ENCODE data around the gene PCDHB16. TPM values are rescaled to one million over a fixed set of nuclear protein-coding genes. Genes with fewer than 3 reads are reported as not detected.
"Not testable (repeated sequence)": the region's sequence is repeated elsewhere in the genome, so short reads cannot be mapped to it uniquely, and the experiment has no call there.

The PCDHB16 gene
- total RNA-seq, 2 experiments from 2014 or later, result not detected

- TF ChIP-seq, protein P1, sequence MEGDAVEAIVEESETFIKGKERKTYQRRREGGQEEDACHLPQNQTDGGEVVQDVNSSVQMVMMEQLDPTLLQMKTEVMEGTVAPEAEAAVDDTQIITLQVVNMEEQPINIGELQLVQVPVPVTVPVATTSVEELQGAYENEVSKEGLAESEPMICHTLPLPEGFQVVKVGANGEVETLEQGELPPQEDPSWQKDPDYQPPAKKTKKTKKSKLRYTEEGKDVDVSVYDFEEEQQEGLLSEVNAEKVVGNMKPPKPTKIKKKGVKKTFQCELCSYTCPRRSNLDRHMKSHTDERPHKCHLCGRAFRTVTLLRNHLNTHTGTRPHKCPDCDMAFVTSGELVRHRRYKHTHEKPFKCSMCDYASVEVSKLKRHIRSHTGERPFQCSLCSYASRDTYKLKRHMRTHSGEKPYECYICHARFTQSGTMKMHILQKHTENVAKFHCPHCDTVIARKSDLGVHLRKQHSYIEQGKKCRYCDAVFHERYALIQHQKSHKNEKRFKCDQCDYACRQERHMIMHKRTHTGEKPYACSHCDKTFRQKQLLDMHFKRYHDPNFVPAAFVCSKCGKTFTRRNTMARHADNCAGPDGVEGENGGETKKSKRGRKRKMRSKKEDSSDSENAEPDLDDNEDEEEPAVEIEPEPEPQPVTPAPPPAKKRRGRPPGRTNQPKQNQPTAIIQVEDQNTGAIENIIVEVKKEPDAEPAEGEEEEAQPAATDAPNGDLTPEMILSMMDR (conservative IDR thresholded peaks at IDR 0.05; ENCODE audit: low read length), result peak; percentile 78
- no peak for TF ChIP-seq EZH2phosphoT487 (IDR thresholded peaks at IDR 0.05; ENCODE audit: borderline replicate concordance, low read depth, low read length)
- Histone ChIP-seq H4K20me1 (ENCODE audit: insufficient read depth, low read length) (no peaks in the 10 kb centered on the region), H3K27ac (ENCODE audit: low read depth, low read length, poor library complexity, severe bottlenecking) (no peak within 1 kb of the TSS), H2AFZ (ENCODE audit: low read length) (no peak within 1 kb of the TSS), H3K9me2 (ENCODE audit: insufficient read depth, low read length) (no peaks in the 10 kb centered on the region), H3K4me2 (ENCODE audit: low read length) (no peak within 1 kb of the TSS), H3K36me3 (ENCODE audit: insufficient read depth, low read length) (no peaks in the 10 kb centered on the region), H3K79me2 (ENCODE audit: insufficient read depth, low read depth, low read length) (no peaks in the 10 kb centered on the region), H3K4me1 (ENCODE audit: insufficient read depth, low read length, poor library complexity, severe bottlenecking) (no peaks in the 10 kb centered on the region), H3K9me3 (ENCODE audit: low read length) (no peaks in the 10 kb centered on the region), H3K4me3 (ENCODE audit: low read depth, low read length, poor library complexity, severe bottlenecking) (no peak within 1 kb of the TSS)
- CTCF ChIA-PET (ENCODE audit: unreplicated experiment), result no interaction called here
- POLR2A ChIA-PET, result no interaction called here
- BruUV-seq (replicated peaks), result no TSS peak
- peak; percentile 19 for DNase-seq (ENCODE audit: low spot score)
- intact Hi-C loops (cut with micrococcal nuclease; ENCODE audit: unreplicated experiment), result no loop called here
These were observed 26.3 kb downstream of the PCDHB16 start, which contains the start of gene PCDHB12 for GRCh38 chr5:141208478-141208877. PCDHB12 (plus strand) TSS chr5:141208719; CDS start chr5:141208908, 189 bp downstream.

DNA sequence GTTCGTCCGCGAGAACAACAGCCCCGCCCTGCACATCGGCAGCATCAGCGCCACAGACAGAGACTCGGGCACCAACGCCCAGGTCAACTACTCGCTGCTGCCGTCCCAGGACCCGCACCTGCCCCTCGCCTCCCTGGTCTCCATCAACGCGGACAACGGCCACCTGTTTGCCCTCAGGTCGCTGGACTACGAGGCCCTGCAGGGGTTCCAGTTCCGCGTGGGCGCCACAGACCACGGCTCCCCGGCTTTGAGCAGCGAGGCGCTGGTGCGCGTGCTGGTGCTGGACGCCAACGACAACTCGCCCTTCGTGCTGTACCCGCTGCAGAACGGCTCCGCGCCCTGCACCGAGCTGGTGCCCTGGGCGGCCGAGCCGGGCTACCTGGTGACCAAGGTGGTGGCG lies 28.1 kb downstream of the PCDHB16 start:
- intact Hi-C loops (cut with micrococcal nuclease; ENCODE audit: unreplicated experiment), result loop anchor here (10.0 kb wide), 1 partner anchor 355 kb away; no protein-coding TSS in a partner anchor
- DNase-seq (ENCODE audit: low spot score); POLR2A ChIA-PET; CTCF ChIA-PET (ENCODE audit: unreplicated experiment); H2AFZ ChIP-seq (ENCODE audit: low read length); H3K9me3 ChIP-seq (ENCODE audit: low read length); H3K9me2 ChIP-seq (ENCODE audit: insufficient read depth, low read length); H3K4me1 ChIP-seq (ENCODE audit: insufficient read depth, low read length, poor library complexity, severe bottlenecking); H3K27ac ChIP-seq (ENCODE audit: low read depth, low read length, poor library complexity, severe bottlenecking); H4K20me1 ChIP-seq (ENCODE audit: insufficient read depth, low read length); H3K4me3 ChIP-seq (ENCODE audit: low read depth, low read length, poor library complexity, severe bottlenecking); BruUV-seq (replicated peaks); H3K4me2 ChIP-seq (ENCODE audit: low read length); H3K36me3 ChIP-seq (ENCODE audit: insufficient read depth, low read length); H3K79me2 ChIP-seq (ENCODE audit: insufficient read depth, low read depth, low read length): not testable (repeated sequence)

DNA sequence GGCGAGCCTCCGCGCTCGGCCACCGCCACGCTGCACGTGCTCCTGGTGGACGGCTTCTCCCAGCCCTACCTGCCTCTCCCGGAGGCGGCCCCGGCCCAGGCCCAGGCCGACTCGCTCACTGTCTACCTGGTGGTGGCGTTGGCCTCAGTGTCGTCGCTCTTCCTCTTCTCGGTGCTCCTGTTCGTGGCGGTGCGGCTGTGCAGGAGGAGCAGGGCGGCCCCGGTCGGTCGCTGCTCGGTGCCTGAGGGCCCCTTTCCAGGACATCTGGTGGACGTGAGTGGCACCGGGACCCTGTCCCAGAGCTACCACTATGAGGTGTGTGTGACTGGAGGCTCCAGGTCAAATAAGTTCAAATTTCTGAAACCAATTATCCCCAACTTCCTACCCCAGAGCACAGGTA lies 28.7 kb downstream of the PCDHB16 start:
- BruUV-seq (replicated peaks); H3K36me3 ChIP-seq (ENCODE audit: insufficient read depth, low read length); H3K79me2 ChIP-seq (ENCODE audit: insufficient read depth, low read depth, low read length); H3K9me3 ChIP-seq (ENCODE audit: low read length); POLR2A ChIA-PET; H3K4me2 ChIP-seq (ENCODE audit: low read length); CTCF ChIA-PET (ENCODE audit: unreplicated experiment); H3K9me2 ChIP-seq (ENCODE audit: insufficient read depth, low read length); H3K4me3 ChIP-seq (ENCODE audit: low read depth, low read length, poor library complexity, severe bottlenecking); H3K27ac ChIP-seq (ENCODE audit: low read depth, low read length, poor library complexity, severe bottlenecking); H2AFZ ChIP-seq (ENCODE audit: low read length); H3K4me1 ChIP-seq (ENCODE audit: insufficient read depth, low read length, poor library complexity, severe bottlenecking); DNase-seq (ENCODE audit: low spot score); H4K20me1 ChIP-seq (ENCODE audit: insufficient read depth, low read length): not testable (repeated sequence)
- intact Hi-C loops (cut with micrococcal nuclease; ENCODE audit: unreplicated experiment), result loop anchor here (10.0 kb wide), 1 partner anchor 354 kb away; no protein-coding TSS in a partner anchor
